Fibroblast of mammary gland (primary cell): ENCODE results near the gene ZRANB1.

Experiments
- DNase-seq: peaks from one replicate; pipeline ENCODE4 v3.0.0-alpha.2; 2010; ENCODE audit warnings: low read depth
- H3K4me3 ChIP-seq: 2 replicates; pipeline ENCODE4 v1.5.1; 2011; ENCODE audit warnings: low read depth, mild to moderate bottlenecking, low read length, moderate library complexity; ENCODE audit not compliant: control insufficient read depth
- CTCF ChIP-seq: conservative IDR thresholded peaks from 2 replicates; pipeline ENCODE4 v1.5.1; 2011; ENCODE audit warnings: low read depth, low read length, inconsistent platforms; ENCODE audit not compliant: control insufficient read depth, insufficient read depth

ZRANB1 gene

GRCh38 chr10:125020871-125021270, 78.9 kb downstream of the ZRANB1 start:
- DNase-seq: no peak
- TF ChIP-seq CTCF: no peak
- no peak overlapping the region for H3K4me3 ChIP-seq

- DNase-seq: no peak
- H3K4me3 ChIP-seq: no peak overlapping the region
- no peak for TF ChIP-seq CTCF
Measured at GRCh38 chr10:125021686-125022344, 79.9 kb downstream of the ZRANB1 start.

GRCh38 chr10:125022671-125023070, 80.7 kb downstream of the ZRANB1 start:
- DNase-seq: no peak
- no peak for TF ChIP-seq CTCF
- no peak overlapping the region for H3K4me3 ChIP-seq

GRCh38 chr10:125023255-125023654, 81.3 kb downstream of the ZRANB1 start:
- no peak for DNase-seq
- H3K4me3 ChIP-seq: no peak overlapping the region
- TF ChIP-seq CTCF: no peak

- TF ChIP-seq CTCF: no peak
- no peak overlapping the region for H3K4me3 ChIP-seq
- DNase-seq: no peak
Measured at GRCh38 chr10:125023862-125024496, 82.1 kb downstream of the ZRANB1 start.

GRCh38 chr10:125024497-125025234, 82.7 kb downstream of the ZRANB1 start:
- no peak for TF ChIP-seq CTCF
- DNase-seq: no peak
- H3K4me3 ChIP-seq: no peak overlapping the region
